ENCODE data around the gene ANKRD53. TPM values are rescaled to one million over a fixed set of nuclear protein-coding genes. Genes with fewer than 3 reads are reported as not detected.

ANKRD53 gene
- total RNA-seq, 1 donor from 2014 or later = 11.7 TPM

DNA sequence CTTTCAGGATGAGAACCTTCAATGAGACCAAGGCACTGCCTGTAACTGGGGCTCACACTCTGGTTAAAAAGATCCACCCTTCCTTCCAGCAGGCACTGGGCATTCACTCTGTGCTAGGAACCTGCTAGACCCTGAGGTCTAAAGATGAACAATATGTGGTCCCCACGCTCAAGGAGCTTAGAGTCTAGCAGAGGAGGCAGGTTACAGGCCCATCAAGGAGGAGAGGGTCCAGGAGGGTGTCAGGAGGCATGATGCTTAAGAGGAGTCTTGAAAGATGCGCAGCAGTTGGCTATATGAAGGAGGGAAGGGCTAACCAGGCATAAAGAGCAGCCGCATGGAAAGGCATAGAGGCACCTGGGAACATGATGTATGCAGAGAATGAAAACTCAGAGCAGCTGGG, 4.5 kb downstream of the ANKRD53 start:
- peaks cover 5% of the 10 kb centered on the region for H3K27me3 Mint-ChIP-seq (ENCODE audit: unreplicated experiment)
- H3K4me3 Mint-ChIP-seq (ENCODE audit: unreplicated experiment) = peak overlapping the region; percentile 6
- no peak overlapping the region for H3K27ac Mint-ChIP-seq (ENCODE audit: unreplicated experiment)
- peaks cover 8% of the 10 kb centered on the region for H3K9me3 Mint-ChIP-seq (ENCODE audit: unreplicated experiment)
- TF ChIP-seq CTCF (IDR thresholded peaks at IDR 0.05; ENCODE audit: partially characterized antibody, unreplicated experiment) = no peak
- no peak for DNase-seq
- peaks cover 14% of the 10 kb centered on the region for H3K4me1 Mint-ChIP-seq (ENCODE audit: low read depth, unreplicated experiment)
- H3K36me3 Mint-ChIP-seq (ENCODE audit: unreplicated experiment) = peaks cover 5% of the 10 kb centered on the region

GRCh38 chr2:70983506-70984227, 5.2 kb downstream of the ANKRD53 start:
- peaks cover 2% of the 10 kb centered on the region for H3K27me3 Mint-ChIP-seq (ENCODE audit: unreplicated experiment)
- no peak for TF ChIP-seq CTCF (IDR thresholded peaks at IDR 0.05; ENCODE audit: partially characterized antibody, unreplicated experiment)
- H3K27ac Mint-ChIP-seq (ENCODE audit: unreplicated experiment) = no peak overlapping the region
- H3K4me1 Mint-ChIP-seq (ENCODE audit: low read depth, unreplicated experiment) = peaks cover 14% of the 10 kb centered on the region
- H3K4me3 Mint-ChIP-seq (ENCODE audit: unreplicated experiment) = no peak overlapping the region
- no peak for DNase-seq
- peaks cover 5% of the 10 kb centered on the region for H3K9me3 Mint-ChIP-seq (ENCODE audit: unreplicated experiment)
- H3K36me3 Mint-ChIP-seq (ENCODE audit: unreplicated experiment) = peaks cover 9% of the 10 kb centered on the region

- peaks cover 5% of the 10 kb centered on the region for H3K9me3 Mint-ChIP-seq (ENCODE audit: unreplicated experiment)
- peaks cover 13% of the 10 kb centered on the region for H3K4me1 Mint-ChIP-seq (ENCODE audit: low read depth, unreplicated experiment)
- H3K27me3 Mint-ChIP-seq (ENCODE audit: unreplicated experiment) = peaks cover 2% of the 10 kb centered on the region
- no peak for DNase-seq
- H3K36me3 Mint-ChIP-seq (ENCODE audit: unreplicated experiment) = peaks cover 11% of the 10 kb centered on the region
- no peak overlapping the region for H3K4me3 Mint-ChIP-seq (ENCODE audit: unreplicated experiment)
- H3K27ac Mint-ChIP-seq (ENCODE audit: unreplicated experiment) = no peak overlapping the region
- no peak for TF ChIP-seq CTCF (IDR thresholded peaks at IDR 0.05; ENCODE audit: partially characterized antibody, unreplicated experiment)
These were observed 5.8 kb downstream of the ANKRD53 start for GRCh38 chr2:70984228-70984575.

DNA sequence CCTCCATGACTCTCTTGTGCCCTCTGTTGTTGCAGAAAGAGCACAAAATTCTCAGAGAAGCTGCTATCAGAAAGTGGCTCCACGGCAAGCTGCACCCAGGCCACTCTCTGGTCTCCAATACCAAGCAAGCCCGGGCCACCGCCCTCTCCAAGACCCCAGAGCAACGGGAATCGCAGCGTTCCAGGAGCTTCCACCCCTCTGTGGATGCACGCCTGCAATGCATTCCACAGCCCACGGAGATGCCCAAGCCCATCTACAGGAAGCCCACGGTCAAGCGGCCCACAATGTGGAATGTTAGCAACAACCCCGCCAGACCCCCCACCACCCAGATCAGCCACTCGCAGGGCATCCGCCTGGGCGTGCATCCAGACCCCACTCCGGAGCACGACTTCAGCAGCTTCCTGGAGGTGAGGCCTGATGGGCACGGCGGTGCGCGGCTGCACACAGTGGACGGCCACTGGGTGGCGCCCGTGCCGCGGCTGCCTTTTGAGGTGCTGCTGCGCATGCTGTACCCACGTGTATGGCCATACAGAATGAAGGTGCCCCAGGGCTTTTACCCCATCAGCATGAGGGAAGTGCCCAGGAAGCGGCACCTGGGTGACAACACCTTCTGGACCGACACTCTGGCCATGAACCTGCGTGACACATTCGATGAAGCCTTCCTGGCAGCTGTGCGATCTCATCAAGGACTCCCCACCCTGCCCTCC, 6.3 kb downstream of the ANKRD53 start:
- H3K27me3 Mint-ChIP-seq (ENCODE audit: unreplicated experiment) = no peaks in the 10 kb centered on the region
- peaks cover 11% of the 10 kb centered on the region for H3K4me1 Mint-ChIP-seq (ENCODE audit: low read depth, unreplicated experiment)
- H3K27ac Mint-ChIP-seq (ENCODE audit: unreplicated experiment) = no peak overlapping the region
- DNase-seq = peak; percentile 84
- peaks cover 11% of the 10 kb centered on the region for H3K36me3 Mint-ChIP-seq (ENCODE audit: unreplicated experiment)
- TF ChIP-seq CTCF (IDR thresholded peaks at IDR 0.05; ENCODE audit: partially characterized antibody, unreplicated experiment) = peak; percentile 85
- no peak overlapping the region for H3K4me3 Mint-ChIP-seq (ENCODE audit: unreplicated experiment)
- peaks cover 1% of the 10 kb centered on the region for H3K9me3 Mint-ChIP-seq (ENCODE audit: unreplicated experiment)

- no peak overlapping the region for H3K4me3 Mint-ChIP-seq (ENCODE audit: unreplicated experiment)
These were observed 6.9 kb downstream of the ANKRD53 start for GRCh38 chr2:70985283-70985688.

More at GRCh38 chr2:70985283-70985688, 6.9 kb downstream of the ANKRD53 start:
- peaks cover 1% of the 10 kb centered on the region for H3K9me3 Mint-ChIP-seq (ENCODE audit: unreplicated experiment)
- H3K36me3 Mint-ChIP-seq (ENCODE audit: unreplicated experiment) = peaks cover 11% of the 10 kb centered on the region
- no peak for TF ChIP-seq CTCF (IDR thresholded peaks at IDR 0.05; ENCODE audit: partially characterized antibody, unreplicated experiment)
- peaks cover 11% of the 10 kb centered on the region for H3K4me1 Mint-ChIP-seq (ENCODE audit: low read depth, unreplicated experiment)
- H3K27ac Mint-ChIP-seq (ENCODE audit: unreplicated experiment) = no peak overlapping the region
- DNase-seq = no peak
- no peaks in the 10 kb centered on the region for H3K27me3 Mint-ChIP-seq (ENCODE audit: unreplicated experiment)
